HUES64 (cell line): ENCODE measurements around the gene PIGR.

ENCODE experiments used
- H3K27ac ChIP-seq: 2 replicates; pipeline ENCODE4 v1.7.0; 2013; ENCODE audit warnings: low read depth, low read length, inconsistent platforms
- H3K27me3 ChIP-seq: 2 replicates; pipeline ENCODE4 v1.6.1; 2013; ENCODE audit warnings: mild to moderate bottlenecking, low read length; ENCODE audit not compliant: insufficient read depth
- H3K36me3 ChIP-seq: 2 replicates; pipeline ENCODE4 v1.6.1; 2013; ENCODE audit warnings: mild to moderate bottlenecking, low read length; ENCODE audit not compliant: insufficient read depth
- H3K4me1 ChIP-seq: 2 replicates; pipeline ENCODE4 v1.6.1; 2013; ENCODE audit warnings: mild to moderate bottlenecking, low read length, moderate library complexity; ENCODE audit not compliant: insufficient read depth
- H3K4me3 ChIP-seq: 2 replicates; pipeline ENCODE4 v1.5.1; 2013; ENCODE audit warnings: mild to moderate bottlenecking, low read length, moderate library complexity
- H3K9ac ChIP-seq: 2 replicates; pipeline ENCODE4 v1.6.1; 2013; ENCODE audit warnings: mild to moderate bottlenecking, low read depth, low read length
- H3K9me3 ChIP-seq: 2 replicates; pipeline ENCODE4 v1.6.1; 2013; ENCODE audit warnings: low read depth, low read length; ENCODE audit not compliant: insufficient read depth
- WGBS: fragments of 150-250, 120-280 bp; methylation state at CpG from one replicate; pipeline ENCODE4 v1.1.7; 2013; ENCODE audit warnings: missing lambda C conversion rate; 5-methylcytosine and 5-hydroxymethylcytosine counted together

Gene PIGR

GRCh38 chr1:206897175-206897574 lies 49.1 kb downstream of the PIGR start, which contains the start of gene IL24:
TSS of gene IL24 (plus strand) at chr1:206897443. CDS start at chr1:206897833, 390 bp downstream.
- H3K9ac ChIP-seq = no peak within 1 kb of the TSS
- H3K27me3 ChIP-seq = no peaks in the 10 kb centered on the region
- H3K36me3 ChIP-seq = no peaks in the 10 kb centered on the region
- no peak within 1 kb of the TSS for H3K4me3 ChIP-seq
- H3K9me3 ChIP-seq = no peaks in the 10 kb centered on the region
- no peaks in the 10 kb centered on the region for H3K4me1 ChIP-seq
- no peak within 1 kb of the TSS for H3K27ac ChIP-seq
- WGBS = 87% methylated on average over 3 of the region's 4 CpGs

GRCh38 chr1:206896261-206896660 lies 50.0 kb downstream of the PIGR start:
- no peaks in the 10 kb centered on the region for H3K36me3 ChIP-seq
- no peak overlapping the region for H3K9ac ChIP-seq
- no peak overlapping the region for H3K27ac ChIP-seq
- H3K9me3 ChIP-seq = no peaks in the 10 kb centered on the region
- no peak overlapping the region for H3K4me3 ChIP-seq
- H3K4me1 ChIP-seq = no peaks in the 10 kb centered on the region
- WGBS = 95% methylated on average over 3 of the region's 3 CpGs
- H3K27me3 ChIP-seq = no peaks in the 10 kb centered on the region

GRCh38 chr1:206895837-206896242 lies 50.4 kb downstream of the PIGR start:
- no peaks in the 10 kb centered on the region for H3K27me3 ChIP-seq
- H3K27ac ChIP-seq = no peak overlapping the region
- H3K4me3 ChIP-seq = no peak overlapping the region
- no peaks in the 10 kb centered on the region for H3K9me3 ChIP-seq
- H3K4me1 ChIP-seq = no peaks in the 10 kb centered on the region
- no peak overlapping the region for H3K9ac ChIP-seq
- no peaks in the 10 kb centered on the region for H3K36me3 ChIP-seq
- WGBS = 84% methylated on average over 3 of the region's 3 CpGs

GRCh38 chr1:206895325-206895724 lies 50.9 kb downstream of the PIGR start:
- no peak overlapping the region for H3K4me3 ChIP-seq
- H3K27ac ChIP-seq = no peak overlapping the region
- no peaks in the 10 kb centered on the region for H3K27me3 ChIP-seq
- no peaks in the 10 kb centered on the region for H3K9me3 ChIP-seq
- peaks cover 3% of the 10 kb centered on the region; the same call in 1 of the 2 replicates for H3K4me1 ChIP-seq
- no peak overlapping the region for H3K9ac ChIP-seq
- WGBS = 88% methylated on average over 3 of the region's 3 CpGs
- no peaks in the 10 kb centered on the region for H3K36me3 ChIP-seq

GRCh38 chr1:206893380-206893779 lies 52.9 kb downstream of the PIGR start:
- Histone ChIP-seq H3K27me3 (no peaks in the 10 kb centered on the region), H3K4me1 (peaks cover 10% of the 10 kb centered on the region), H3K9ac (no peak overlapping the region), H3K4me3 (no peak overlapping the region), H3K9me3 (no peaks in the 10 kb centered on the region), H3K27ac (no peak overlapping the region), H3K36me3 (no peaks in the 10 kb centered on the region)
- WGBS = 83% methylated on average over 1 of the region's 2 CpGs

GRCh38 chr1:206892351-206892984 lies 53.8 kb downstream of the PIGR start:
- Histone ChIP-seq H3K27ac (no peak overlapping the region), H3K4me3 (no peak overlapping the region)

GRCh38 chr1:206891412-206891811 lies 54.9 kb downstream of the PIGR start:
- Histone ChIP-seq H3K27ac (no peak overlapping the region), H3K4me3 (no peak overlapping the region), H3K4me1 (peaks cover 10% of the 10 kb centered on the region), H3K9ac (no peak overlapping the region), H3K36me3 (no peaks in the 10 kb centered on the region), H3K9me3 (no peaks in the 10 kb centered on the region), H3K27me3 (no peaks in the 10 kb centered on the region)
- 78% methylated on average over 1 of the region's 1 CpG for WGBS

More at GRCh38 chr1:206892351-206892984, 53.8 kb downstream of the PIGR start:
- no peaks in the 10 kb centered on the region for H3K36me3 ChIP-seq
- H3K9ac ChIP-seq = no peak overlapping the region
- 97% methylated on average over 3 of the region's 3 CpGs for WGBS
- H3K4me1 ChIP-seq = peaks cover 10% of the 10 kb centered on the region
- no peaks in the 10 kb centered on the region for H3K27me3 ChIP-seq
- H3K9me3 ChIP-seq = no peaks in the 10 kb centered on the region

- peaks cover 10% of the 10 kb centered on the region for H3K4me1 ChIP-seq
These were observed 55.9 kb downstream of the PIGR start for GRCh38 chr1:206890125-206891060.

GRCh38 chr1:206887701-206888100 lies 58.6 kb downstream of the PIGR start:
- H3K4me1 ChIP-seq = peaks cover 10% of the 10 kb centered on the region
- H3K27ac ChIP-seq = no peak overlapping the region
- no peaks in the 10 kb centered on the region for H3K36me3 ChIP-seq
- H3K9ac ChIP-seq = no peak overlapping the region
- 93% methylated on average over 4 of the region's 4 CpGs for whole genome bisulfite sequencing
- H3K27me3 ChIP-seq = no peaks in the 10 kb centered on the region
- H3K4me3 ChIP-seq = no peak overlapping the region
- H3K9me3 ChIP-seq = no peaks in the 10 kb centered on the region

More at GRCh38 chr1:206890125-206891060, 55.9 kb downstream of the PIGR start:
- no peaks in the 10 kb centered on the region for H3K36me3 ChIP-seq
- no peak overlapping the region for H3K9ac ChIP-seq
- no peaks in the 10 kb centered on the region for H3K9me3 ChIP-seq
- no peak overlapping the region for H3K4me3 ChIP-seq
- H3K27me3 ChIP-seq = no peaks in the 10 kb centered on the region
- no peak overlapping the region for H3K27ac ChIP-seq
- WGBS = 83% methylated on average over 15 of the region's 15 CpGs

GRCh38 chr1:206886831-206887230 lies 59.4 kb downstream of the PIGR start:
- Histone ChIP-seq H3K27me3 (no peaks in the 10 kb centered on the region), H3K4me3 (no peak overlapping the region), H3K9me3 (no peaks in the 10 kb centered on the region), H3K4me1 (peaks cover 10% of the 10 kb centered on the region), H3K9ac (no peak overlapping the region), H3K27ac (no peak overlapping the region), H3K36me3 (no peaks in the 10 kb centered on the region)
- WGBS = 94% methylated on average over 1 of the region's 1 CpG

- Histone ChIP-seq H3K9ac (no peak overlapping the region), H3K4me3 (no peak overlapping the region), H3K27me3 (no peaks in the 10 kb centered on the region), H3K36me3 (no peaks in the 10 kb centered on the region), H3K27ac (no peak overlapping the region), H3K4me1 (peaks cover 9% of the 10 kb centered on the region), H3K9me3 (no peaks in the 10 kb centered on the region)
- WGBS = 93% methylated on average over 3 of the region's 3 CpGs
These were observed 60.8 kb downstream of the PIGR start for GRCh38 chr1:206885341-206886060.
